GM21515 (cell line): Measurements from ENCODE around the gene TSHZ3.

ENCODE experiments used
- ATAC-seq: cut with Tn5 transposase; IDR thresholded peaks from one replicate; pipeline ENCODE4 v1.9.1; 2021; ENCODE audit not compliant: unreplicated experiment

The TSHZ3 gene

GRCh38 chr19:31338069-31338776 is 11.0 kb downstream of the TSHZ3 start:
- ATAC-seq, result no peak

GRCh38 chr19:31337008-31337914 is 12.0 kb downstream of the TSHZ3 start:
- no peak for ATAC-seq

GRCh38 chr19:31335716-31336115 is 13.5 kb downstream of the TSHZ3 start:
- ATAC-seq, result no peak

- ATAC-seq, result no peak
Measured at GRCh38 chr19:31334849-31335624, 14.2 kb downstream of the TSHZ3 start.

- ATAC-seq, result no peak
Measured at GRCh38 chr19:31334101-31334848, 15.0 kb downstream of the TSHZ3 start.

- ATAC-seq, result no peak
Measured at GRCh38 chr19:31332096-31332495, 17.1 kb downstream of the TSHZ3 start.

- ATAC-seq, result no peak
Measured at GRCh38 chr19:31331536-31331935, 17.7 kb downstream of the TSHZ3 start.

- no peak for ATAC-seq
Measured at GRCh38 chr19:31330761-31331160, 18.5 kb downstream of the TSHZ3 start.

GRCh38 chr19:31330237-31330636 is 19.0 kb downstream of the TSHZ3 start:
- ATAC-seq, result no peak

GRCh38 chr19:31329819-31330218 is 19.4 kb downstream of the TSHZ3 start:
- ATAC-seq, result no peak

- no peak for ATAC-seq
Measured at GRCh38 chr19:31328238-31328637, 21.0 kb downstream of the TSHZ3 start.

- no peak for ATAC-seq
Measured at GRCh38 chr19:31326329-31327028, 22.8 kb downstream of the TSHZ3 start.

- no peak for ATAC-seq
Measured at GRCh38 chr19:31325342-31325741, 23.9 kb downstream of the TSHZ3 start.

GRCh38 chr19:31319465-31319864 is 29.8 kb downstream of the TSHZ3 start:
- ATAC-seq, result no peak

- ATAC-seq, result no peak
Measured at GRCh38 chr19:31318790-31319425, 30.3 kb downstream of the TSHZ3 start.

- no peak for ATAC-seq
Measured at GRCh38 chr19:31317570-31317969, 31.7 kb downstream of the TSHZ3 start.

GRCh38 chr19:31317093-31317492 is 32.1 kb downstream of the TSHZ3 start:
- ATAC-seq, result no peak

- ATAC-seq, result no peak
Measured at GRCh38 chr19:31316201-31316951, 32.9 kb downstream of the TSHZ3 start.

GRCh38 chr19:31315652-31316051 is 33.6 kb downstream of the TSHZ3 start:
- no peak for ATAC-seq
